ENCODE results near the gene ANKRD9. TPM values are rescaled to one million over a fixed set of nuclear protein-coding genes. Genes with fewer than 3 reads are reported as not detected.
A peak's percentile ranks its signal among the peaks of the same experiment; 100 is the strongest.

The ANKRD9 gene
- total and polyA plus RNA-seq, 8 donors = 5.3 to 357 (median 27.0) TPM

DNA sequence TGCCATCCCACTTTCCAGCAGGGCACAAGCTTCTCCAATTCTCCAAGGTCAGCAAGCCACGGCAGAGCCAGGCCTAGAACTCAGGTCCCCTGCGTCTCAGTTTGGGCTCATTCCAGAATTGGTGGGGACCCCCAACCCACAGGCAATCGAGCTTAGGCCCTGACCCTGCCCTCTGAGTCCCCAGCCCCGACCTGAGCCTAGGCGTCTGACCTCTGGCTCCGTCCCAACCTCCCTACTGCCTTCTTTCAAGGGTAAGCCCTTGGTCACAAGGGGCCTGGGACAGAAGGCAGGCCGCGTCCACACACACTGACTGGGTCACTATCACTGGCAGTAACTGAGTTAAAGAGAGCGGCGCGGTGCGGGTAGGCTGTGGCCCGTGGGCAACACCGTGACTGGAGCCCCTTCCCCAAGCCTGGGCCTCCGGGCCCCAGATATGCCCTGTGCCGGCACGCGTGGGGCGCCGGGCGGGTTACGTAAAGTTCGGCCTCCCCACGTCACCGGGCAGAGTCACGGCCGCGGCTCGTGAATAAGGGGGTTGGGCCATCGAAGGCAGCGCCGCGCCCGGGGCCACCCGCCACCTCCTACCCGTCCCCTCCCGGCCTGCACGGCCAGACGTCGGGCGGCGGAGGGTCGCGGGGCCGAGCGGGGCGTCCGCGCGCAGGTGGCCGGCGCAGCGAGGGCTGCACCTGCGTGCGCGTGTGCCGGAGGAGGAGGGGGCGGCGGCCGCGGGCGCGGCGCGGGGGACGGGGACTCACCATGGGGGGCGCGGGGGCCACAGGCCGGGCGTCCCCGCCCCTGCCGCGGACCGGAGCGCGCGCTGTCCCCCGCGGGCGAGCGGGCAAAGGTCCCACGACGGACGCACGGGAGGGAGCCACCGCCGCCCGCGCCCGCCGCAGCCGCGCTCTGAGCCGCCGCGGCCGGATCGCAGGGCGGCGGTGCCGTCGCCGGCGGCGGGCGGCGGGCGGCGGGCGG lies 516 bp downstream of the ANKRD9 start:
- peak; percentile 69 to 84 for DNase-seq
- Histone ChIP-seq H3K4me3 (peak overlapping the region; percentile 59 to 69 (median 62)), H3K27me3 (no peaks in the 10 kb centered on the region), H3K27ac (peak overlapping the region; percentile 90 to 93 (median 92)), H3K4me1 (peaks cover 18 to 39% (median 30%) of the 10 kb centered on the region in 4 donors), H3K36me3 (peaks cover 8 to 22% (median 20%) of the 10 kb centered on the region in 4 donors), H3K9me3 (no peaks in the 10 kb centered on the region)
- WGBS, 5 donors = 4 to 27% (median 5%) methylated on average over 14 to 107 of the region's 110 CpGs
- no peak for TF ChIP-seq POLR2A (IDR thresholded peaks at IDR 0.05)
- no peak for TF ChIP-seq EP300 (IDR thresholded peaks at IDR 0.05)
- TF ChIP-seq POLR2AphosphoS5 (IDR thresholded peaks at IDR 0.05) = peak; percentile 26 to 31 (median 26)
- TF ChIP-seq, protein P1, sequence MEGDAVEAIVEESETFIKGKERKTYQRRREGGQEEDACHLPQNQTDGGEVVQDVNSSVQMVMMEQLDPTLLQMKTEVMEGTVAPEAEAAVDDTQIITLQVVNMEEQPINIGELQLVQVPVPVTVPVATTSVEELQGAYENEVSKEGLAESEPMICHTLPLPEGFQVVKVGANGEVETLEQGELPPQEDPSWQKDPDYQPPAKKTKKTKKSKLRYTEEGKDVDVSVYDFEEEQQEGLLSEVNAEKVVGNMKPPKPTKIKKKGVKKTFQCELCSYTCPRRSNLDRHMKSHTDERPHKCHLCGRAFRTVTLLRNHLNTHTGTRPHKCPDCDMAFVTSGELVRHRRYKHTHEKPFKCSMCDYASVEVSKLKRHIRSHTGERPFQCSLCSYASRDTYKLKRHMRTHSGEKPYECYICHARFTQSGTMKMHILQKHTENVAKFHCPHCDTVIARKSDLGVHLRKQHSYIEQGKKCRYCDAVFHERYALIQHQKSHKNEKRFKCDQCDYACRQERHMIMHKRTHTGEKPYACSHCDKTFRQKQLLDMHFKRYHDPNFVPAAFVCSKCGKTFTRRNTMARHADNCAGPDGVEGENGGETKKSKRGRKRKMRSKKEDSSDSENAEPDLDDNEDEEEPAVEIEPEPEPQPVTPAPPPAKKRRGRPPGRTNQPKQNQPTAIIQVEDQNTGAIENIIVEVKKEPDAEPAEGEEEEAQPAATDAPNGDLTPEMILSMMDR (IDR thresholded peaks at IDR 0.05) = no peak
- intact Hi-C loops (cut with DNase I; ENCODE audit: low total_unique reads) = no loop called here

DNA sequence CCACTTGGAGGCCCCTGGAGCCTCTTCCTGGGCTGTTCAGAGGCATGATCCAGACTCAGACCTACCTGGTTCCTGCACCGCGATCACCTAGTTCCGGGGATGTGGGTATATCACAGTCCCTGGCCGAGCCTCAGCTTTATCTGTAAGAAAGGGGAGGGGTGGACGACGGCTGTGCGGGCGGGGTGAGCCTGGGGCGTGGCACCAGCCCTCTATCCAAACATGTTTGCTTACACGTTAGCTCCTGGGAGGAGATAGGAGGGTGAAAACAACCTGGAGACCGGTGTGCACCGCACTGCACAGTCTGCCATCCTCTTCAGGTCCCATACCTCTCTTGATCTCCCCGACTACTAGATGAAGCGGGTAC lies 1.2 kb downstream of the ANKRD9 start:
- H3K4me3 ChIP-seq = peak overlapping the region; percentile 59 to 69 (median 62)
- peak overlapping the region; percentile 90 to 93 (median 92) for H3K27ac ChIP-seq
- WGBS, 5 donors = 30 to 69% (median 36%) methylated on average over 14 of the region's 14 CpGs
- H3K9me3 ChIP-seq = no peaks in the 10 kb centered on the region
- no peaks in the 10 kb centered on the region for H3K27me3 ChIP-seq
- H3K36me3 ChIP-seq = peaks cover 8 to 22% (median 20%) of the 10 kb centered on the region in 4 donors
- peak in 2 of 3 donors; percentile 62 to 65 for TF ChIP-seq POLR2AphosphoS5 (IDR thresholded peaks at IDR 0.05)
- no peak for TF ChIP-seq POLR2A (IDR thresholded peaks at IDR 0.05)
- TF ChIP-seq, protein P1 (IDR thresholded peaks at IDR 0.05) = no peak
- no peak for TF ChIP-seq EP300 (IDR thresholded peaks at IDR 0.05)
- intact Hi-C loops (cut with DNase I; ENCODE audit: low total_unique reads) = no loop called here
- peak; percentile 80 to 88 for DNase-seq
- peaks cover 18 to 41% (median 32%) of the 10 kb centered on the region in 4 donors for H3K4me1 ChIP-seq

DNA sequence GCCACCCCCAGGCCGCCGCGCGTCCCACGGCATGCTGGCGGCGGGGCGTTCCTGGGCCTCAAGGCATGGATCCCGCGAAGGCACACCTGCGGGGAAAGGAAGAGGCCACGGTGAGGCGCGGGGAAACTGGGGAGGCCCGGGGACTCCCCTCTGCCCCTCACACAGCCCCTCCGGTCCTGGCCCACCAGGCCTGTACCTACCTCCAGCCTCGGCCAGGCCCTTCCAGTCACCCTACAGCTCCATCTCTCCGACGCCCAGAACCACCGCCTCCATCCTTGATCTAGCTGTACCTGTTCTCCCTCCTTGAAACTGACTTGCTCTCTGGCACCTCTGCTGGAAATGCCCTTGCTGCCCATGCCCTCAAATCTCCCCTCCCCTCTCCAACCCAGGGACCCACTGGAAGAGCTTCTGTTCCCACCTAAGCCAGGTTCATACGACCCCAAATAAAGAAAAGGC lies 1.7 kb downstream of the ANKRD9 start:
- TF ChIP-seq POLR2AphosphoS5 (IDR thresholded peaks at IDR 0.05) (no peak), POLR2A (IDR thresholded peaks at IDR 0.05) (no peak), EP300 (IDR thresholded peaks at IDR 0.05) (no peak)
- TF ChIP-seq, protein P1 (IDR thresholded peaks at IDR 0.05) = no peak
- Histone ChIP-seq H3K9me3 (no peaks in the 10 kb centered on the region), H3K4me1 (peaks cover 18 to 41% (median 32%) of the 10 kb centered on the region in 4 donors), H3K36me3 (peaks cover 8 to 22% (median 20%) of the 10 kb centered on the region in 4 donors), H3K27ac (peak overlapping the region; percentile 90 to 93 (median 92)), H3K27me3 (no peaks in the 10 kb centered on the region), H3K4me3 (peak overlapping the region in 1 of 4 donors; percentile 63)
- intact Hi-C loops (cut with DNase I; ENCODE audit: low total_unique reads) = no loop called here
- no peak for DNase-seq
- 84 to 94% (median 88%) methylated on average over 15 to 21 of the region's 21 CpGs for WGBS, 5 donors

DNA sequence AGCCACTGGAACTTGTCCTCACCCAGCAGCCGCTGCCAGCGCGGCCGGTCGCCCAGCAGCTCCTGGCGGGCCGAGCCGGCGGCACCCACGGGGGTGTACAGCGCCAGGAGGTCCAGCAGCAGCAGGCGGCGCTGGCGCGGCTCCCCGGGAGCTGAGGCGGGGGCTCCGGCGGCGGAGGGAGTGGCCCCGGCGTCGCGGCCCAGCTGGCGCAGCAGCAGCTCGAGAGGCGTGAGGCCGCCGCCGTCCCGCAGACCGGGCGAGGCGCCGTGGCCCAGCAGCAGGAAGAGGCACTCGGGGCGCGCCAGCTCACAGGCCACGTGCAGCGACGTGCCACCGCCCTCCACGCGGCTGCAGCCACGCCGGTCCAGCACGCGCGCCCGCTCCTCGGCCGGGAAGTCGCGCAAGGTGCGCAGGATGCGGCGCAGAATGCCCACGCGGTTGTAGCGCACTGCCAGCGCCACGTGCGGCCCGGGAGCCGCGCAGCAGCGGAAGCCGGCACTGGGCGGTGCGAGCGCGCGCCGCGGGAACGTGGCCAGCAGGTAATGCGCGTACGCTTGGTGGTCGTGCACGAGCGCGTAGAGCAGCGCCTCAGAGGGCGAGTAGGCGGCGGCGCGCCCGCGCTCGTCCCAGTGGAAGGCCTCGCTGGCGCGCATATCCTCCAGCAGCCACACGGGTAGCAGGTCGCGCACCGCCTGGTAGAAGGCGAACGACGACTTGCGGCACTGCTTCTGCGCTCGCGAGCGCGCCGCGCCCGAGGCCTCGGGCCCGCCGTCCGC lies 2.3 kb downstream of the ANKRD9 start:
- H3K9me3 ChIP-seq = no peaks in the 10 kb centered on the region
- intact Hi-C loops (cut with DNase I; ENCODE audit: low total_unique reads) = no loop called here
- WGBS, 5 donors = 85 to 94% (median 91%) methylated on average over 63 to 115 of the region's 115 CpGs
- peak in 1 of 2 donors; percentile 65 for DNase-seq
- peaks cover 8 to 22% (median 20%) of the 10 kb centered on the region in 4 donors for H3K36me3 ChIP-seq
- peak overlapping the region in 1 of 5 donors; percentile 93 for H3K27ac ChIP-seq
- H3K4me3 ChIP-seq = no peak overlapping the region
- H3K27me3 ChIP-seq = no peaks in the 10 kb centered on the region
- TF ChIP-seq POLR2A (IDR thresholded peaks at IDR 0.05) = no peak
- TF ChIP-seq POLR2AphosphoS5 (IDR thresholded peaks at IDR 0.05) = no peak
- TF ChIP-seq EP300 (IDR thresholded peaks at IDR 0.05) = no peak
- TF ChIP-seq, protein P1 (IDR thresholded peaks at IDR 0.05) = no peak
- peaks cover 18 to 41% (median 32%) of the 10 kb centered on the region in 4 donors for H3K4me1 ChIP-seq

All from stomach (tissue), 9 donors.